ENCODE results near the gene DONSON.

The DONSON gene

DNA sequence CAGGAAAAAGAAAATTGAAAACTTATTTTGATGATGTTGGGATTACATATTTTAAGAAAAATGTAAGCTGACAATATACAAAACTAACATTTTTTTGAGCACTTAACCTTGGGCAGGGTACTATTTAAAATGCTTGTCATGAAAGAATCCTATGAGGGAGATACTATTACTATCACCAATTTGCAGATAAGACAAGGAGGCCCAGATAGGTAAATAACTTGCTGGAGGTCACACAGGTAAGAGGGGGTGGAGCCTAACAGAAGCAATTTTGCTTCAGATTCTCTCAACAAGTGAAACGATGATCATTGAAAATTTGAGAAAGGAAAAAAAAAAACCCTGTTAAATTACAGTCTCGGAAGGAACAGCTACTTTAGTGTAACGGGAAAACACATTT, 47.8 kb downstream of the DONSON start:
- no peak for DNase-seq

DNA sequence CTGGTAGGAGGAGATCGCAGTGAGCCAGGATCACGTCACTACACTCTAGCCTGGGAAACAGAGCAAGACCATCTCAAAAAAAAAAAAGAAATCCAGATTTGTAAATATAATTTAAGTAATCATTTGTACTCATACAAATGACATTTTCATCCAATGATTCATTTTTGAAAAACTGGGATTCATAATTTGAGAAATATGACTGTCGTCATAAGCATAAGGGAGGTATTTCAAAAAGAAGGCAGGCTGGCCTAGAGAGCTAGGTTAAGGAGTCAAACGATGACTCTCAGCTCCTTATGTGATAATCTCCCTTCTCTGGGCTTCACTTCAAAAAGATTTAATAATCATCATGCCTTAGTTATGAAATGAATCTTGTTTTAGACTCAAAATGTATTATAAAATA, 48.9 kb downstream of the DONSON start:
- no peak for DNase-seq

DNA sequence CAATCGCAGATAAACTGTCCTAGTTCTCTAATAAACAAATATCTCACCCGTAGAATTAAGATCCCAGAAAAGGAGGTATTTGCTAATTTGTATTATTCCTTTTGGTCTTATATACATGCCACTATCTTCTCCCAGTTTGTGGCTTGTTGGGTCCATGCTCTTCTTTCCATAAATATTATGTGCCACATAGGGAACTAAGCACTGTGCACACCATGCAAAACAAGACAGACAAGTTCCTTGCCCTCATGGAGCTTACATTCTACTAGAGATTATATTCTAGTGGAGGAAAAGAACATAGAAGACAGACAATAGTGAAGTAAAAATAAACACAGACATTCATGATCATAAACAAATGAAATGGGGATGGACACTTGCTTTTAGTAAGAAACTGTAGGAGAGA, 51.3 kb downstream of the DONSON start:
- DNase-seq, result no peak

DNA sequence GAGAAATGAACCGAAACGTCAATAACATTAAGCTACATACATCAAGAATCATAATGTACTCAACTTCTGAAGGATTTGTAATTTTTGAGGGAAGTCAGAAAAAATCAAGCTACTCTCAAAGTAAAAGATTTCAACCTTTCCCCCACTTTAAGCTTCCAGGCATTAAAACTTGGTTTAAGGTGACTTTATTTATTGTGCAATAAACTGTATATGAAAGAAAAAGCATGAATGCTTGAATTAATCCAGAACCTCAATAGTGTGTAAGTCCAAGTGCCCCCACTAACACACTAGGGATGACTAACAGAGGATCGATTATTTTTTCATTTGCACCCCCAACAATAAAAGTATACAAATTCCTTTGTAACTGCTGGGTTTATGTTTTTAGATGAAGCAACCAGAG, 57.5 kb downstream of the DONSON start:
- no peak for DNase-seq
